OCI-LY7 (cell line): Measurements from ENCODE around the gene ADAMTS5.

Experiments used
- EZH2phosphoT487 ChIP-seq: fragments of 200-600 bp; sonication (generic); IDR thresholded peaks from 2 replicates; pipeline ENCODE4 v1.6.1; 2018; ENCODE audit warnings: low read depth, borderline replicate concordance, mild to moderate bottlenecking, mixed run types, antibody characterized with exemption, low read length, moderate library complexity, mixed read lengths
- TF ChIP-seq, protein P1 (sequence below): fragments of 200-600 bp; sonication (generic); conservative IDR thresholded peaks from 2 replicates; pipeline ENCODE4 v1.5.1; 2014; ENCODE audit warnings: mild to moderate bottlenecking, antibody characterized with exemption, low read length, moderate library complexity, mixed read lengths

DNA sequence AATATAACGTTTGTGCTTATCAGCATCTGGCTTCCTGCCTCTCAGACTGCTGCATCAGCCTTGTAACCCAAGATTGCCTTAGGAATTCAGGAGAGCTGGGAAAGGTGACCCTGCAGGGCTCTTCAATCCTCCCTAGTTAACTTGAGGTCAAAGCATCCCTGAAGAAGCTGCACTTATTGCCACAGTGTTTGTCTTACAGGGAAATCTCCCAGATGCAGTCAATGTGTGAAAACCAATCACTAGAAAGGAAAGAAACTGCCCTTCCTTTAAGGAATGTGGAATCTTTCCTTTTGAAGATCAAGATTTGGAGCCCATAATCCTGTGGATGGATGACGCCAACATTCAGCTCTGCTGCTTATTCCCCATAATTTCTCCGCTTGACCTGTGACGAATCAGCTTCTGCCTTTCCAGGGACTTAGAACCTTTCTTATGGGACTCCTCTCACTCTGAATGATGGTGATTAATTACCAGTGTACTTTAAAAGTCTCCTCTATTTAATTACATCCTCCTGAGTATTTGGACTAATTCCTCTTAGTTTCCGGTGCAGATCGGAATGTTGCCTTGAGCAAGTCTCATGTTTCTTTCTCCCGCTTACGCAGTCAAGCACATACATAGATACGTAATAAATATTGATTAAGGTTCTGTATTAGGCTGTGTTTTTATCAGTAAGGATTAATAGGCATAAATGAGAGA, 14.4 kb downstream of the ADAMTS5 start:
- TF ChIP-seq, protein P1, sequence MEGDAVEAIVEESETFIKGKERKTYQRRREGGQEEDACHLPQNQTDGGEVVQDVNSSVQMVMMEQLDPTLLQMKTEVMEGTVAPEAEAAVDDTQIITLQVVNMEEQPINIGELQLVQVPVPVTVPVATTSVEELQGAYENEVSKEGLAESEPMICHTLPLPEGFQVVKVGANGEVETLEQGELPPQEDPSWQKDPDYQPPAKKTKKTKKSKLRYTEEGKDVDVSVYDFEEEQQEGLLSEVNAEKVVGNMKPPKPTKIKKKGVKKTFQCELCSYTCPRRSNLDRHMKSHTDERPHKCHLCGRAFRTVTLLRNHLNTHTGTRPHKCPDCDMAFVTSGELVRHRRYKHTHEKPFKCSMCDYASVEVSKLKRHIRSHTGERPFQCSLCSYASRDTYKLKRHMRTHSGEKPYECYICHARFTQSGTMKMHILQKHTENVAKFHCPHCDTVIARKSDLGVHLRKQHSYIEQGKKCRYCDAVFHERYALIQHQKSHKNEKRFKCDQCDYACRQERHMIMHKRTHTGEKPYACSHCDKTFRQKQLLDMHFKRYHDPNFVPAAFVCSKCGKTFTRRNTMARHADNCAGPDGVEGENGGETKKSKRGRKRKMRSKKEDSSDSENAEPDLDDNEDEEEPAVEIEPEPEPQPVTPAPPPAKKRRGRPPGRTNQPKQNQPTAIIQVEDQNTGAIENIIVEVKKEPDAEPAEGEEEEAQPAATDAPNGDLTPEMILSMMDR: no peak
- no peak for TF ChIP-seq EZH2phosphoT487
